Neural cell (in vitro differentiated cells): Measurements from ENCODE around the gene PPP1R13B.

Source experiments
- CTCF ChIP-seq: fragments of 450-650 bp; IDR thresholded peaks from 2 replicates; pipeline ENCODE4 v1.5.1; 2014; ENCODE audit warnings: antibody characterized with exemption, mild to moderate bottlenecking, moderate library complexity; ENCODE audit not compliant: poor library complexity, severe bottlenecking
- TAF1 ChIP-seq: IDR thresholded peaks from 2 replicates; pipeline ENCODE4 v1.6.1; 2012; ENCODE audit warnings: low read depth

GRCh38 chr14:103881268-103882201, 34.2 kb upstream of the PPP1R13B start:
- TF ChIP-seq CTCF (no peak), TAF1 (no peak)
